RWPE2 (cell line): ENCODE measurements around the gene CCDC122.

ENCODE experiments used
- ATAC-seq: fragments of 200-7000 bp; cut with Tn5 transposase; 3 replicates; pipeline ENCODE4 v1.9.1; 2021; ENCODE audit warnings: low read depth
- DNase-seq: peaks from one replicate; pipeline ENCODE4 v3.0.0-alpha.2; 2020; ENCODE audit warnings: low spot score
- H3K27ac ChIP-seq: fragments of 450-650 bp; 2 replicates; pipeline ENCODE4 v1.5.1; 2017; ENCODE audit warnings: mild to moderate bottlenecking; ENCODE audit not compliant: poor library complexity, severe bottlenecking
- H3K27me3 ChIP-seq: fragments of 250-450 bp; sonication (Bioruptor Pico); 2 replicates; pipeline ENCODE4 v1.5.1; 2021; ENCODE audit warnings: mild to moderate bottlenecking, moderate library complexity; ENCODE audit not compliant: insufficient read depth, poor library complexity, severe bottlenecking
- H3K36me3 ChIP-seq: fragments of 250-450 bp; sonication (Bioruptor Pico); 2 replicates; pipeline ENCODE4 v1.5.1; 2020; ENCODE audit warnings: low read depth, mild to moderate bottlenecking, moderate library complexity
- H3K4me1 ChIP-seq: fragments of 250-450 bp; sonication (Bioruptor Pico); 2 replicates; pipeline ENCODE4 v1.5.1; 2021; ENCODE audit warnings: mild to moderate bottlenecking, moderate library complexity; ENCODE audit not compliant: insufficient read depth, poor library complexity, severe bottlenecking
- H3K4me3 ChIP-seq: fragments of 250-450 bp; sonication (Bioruptor Pico); 2 replicates; pipeline ENCODE4 v1.5.1; 2021; ENCODE audit warnings: mild to moderate bottlenecking, moderate library complexity; ENCODE audit not compliant: severe bottlenecking
- H3K9me3 ChIP-seq: fragments of 250-450 bp; sonication (Bioruptor Pico); 2 replicates; pipeline ENCODE4 v1.5.1; 2021; ENCODE audit warnings: mild to moderate bottlenecking, moderate library complexity; ENCODE audit not compliant: severe bottlenecking
- TF ChIP-seq, protein P1 (sequence below): fragments of 450-650 bp; IDR thresholded peaks from one replicate; pipeline ENCODE4 v1.5.1; 2017; ENCODE audit warnings: mild to moderate bottlenecking, moderate library complexity; ENCODE audit not compliant: poor library complexity, severe bottlenecking

CCDC122 gene

GRCh38 chr13:43808676-43809075, 70.9 kb downstream of the CCDC122 start:
- no peak overlapping the region for H3K4me3 ChIP-seq
- H3K36me3 ChIP-seq, result no peaks in the 10 kb centered on the region
- ATAC-seq (no peak), DNase-seq (no peak)
- H3K4me1 ChIP-seq, result peaks cover 13% of the 10 kb centered on the region
- H3K27ac ChIP-seq, result no peak overlapping the region
- no peaks in the 10 kb centered on the region for H3K9me3 ChIP-seq
- no peaks in the 10 kb centered on the region for H3K27me3 ChIP-seq
- TF ChIP-seq, protein P1, sequence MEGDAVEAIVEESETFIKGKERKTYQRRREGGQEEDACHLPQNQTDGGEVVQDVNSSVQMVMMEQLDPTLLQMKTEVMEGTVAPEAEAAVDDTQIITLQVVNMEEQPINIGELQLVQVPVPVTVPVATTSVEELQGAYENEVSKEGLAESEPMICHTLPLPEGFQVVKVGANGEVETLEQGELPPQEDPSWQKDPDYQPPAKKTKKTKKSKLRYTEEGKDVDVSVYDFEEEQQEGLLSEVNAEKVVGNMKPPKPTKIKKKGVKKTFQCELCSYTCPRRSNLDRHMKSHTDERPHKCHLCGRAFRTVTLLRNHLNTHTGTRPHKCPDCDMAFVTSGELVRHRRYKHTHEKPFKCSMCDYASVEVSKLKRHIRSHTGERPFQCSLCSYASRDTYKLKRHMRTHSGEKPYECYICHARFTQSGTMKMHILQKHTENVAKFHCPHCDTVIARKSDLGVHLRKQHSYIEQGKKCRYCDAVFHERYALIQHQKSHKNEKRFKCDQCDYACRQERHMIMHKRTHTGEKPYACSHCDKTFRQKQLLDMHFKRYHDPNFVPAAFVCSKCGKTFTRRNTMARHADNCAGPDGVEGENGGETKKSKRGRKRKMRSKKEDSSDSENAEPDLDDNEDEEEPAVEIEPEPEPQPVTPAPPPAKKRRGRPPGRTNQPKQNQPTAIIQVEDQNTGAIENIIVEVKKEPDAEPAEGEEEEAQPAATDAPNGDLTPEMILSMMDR, result no peak

- ATAC-seq (no peak), DNase-seq (no peak)
- TF ChIP-seq, protein P1, result no peak
- no peaks in the 10 kb centered on the region for H3K36me3 ChIP-seq
- H3K27me3 ChIP-seq, result no peaks in the 10 kb centered on the region
- peak overlapping the region; percentile 32 for H3K27ac ChIP-seq
- no peak overlapping the region for H3K4me3 ChIP-seq
- peaks cover 23% of the 10 kb centered on the region for H3K4me1 ChIP-seq
- H3K9me3 ChIP-seq, result no peaks in the 10 kb centered on the region
Observed at GRCh38 chr13:43805681-43806128, 73.8 kb downstream of the CCDC122 start.

DNA sequence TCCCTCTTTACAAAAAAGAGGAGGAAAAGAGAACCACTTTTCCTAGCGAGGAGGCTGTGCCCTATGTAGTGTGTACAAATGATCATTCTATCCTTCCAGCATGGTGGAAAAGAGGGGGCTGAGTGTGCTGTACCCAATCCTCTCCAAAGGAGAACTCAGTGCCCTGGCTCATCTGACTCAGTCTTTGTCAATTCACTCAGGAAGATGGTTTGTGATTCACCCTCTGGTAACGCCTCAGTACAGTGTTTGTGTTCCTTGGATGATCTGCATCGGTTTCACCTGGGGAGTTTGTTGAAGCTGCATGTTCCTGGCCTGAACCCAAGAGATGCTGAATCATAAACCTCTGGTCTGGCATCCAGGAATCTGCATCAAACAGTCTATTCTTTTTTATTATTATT, 74.5 kb downstream of the CCDC122 start:
- Histone ChIP-seq H3K36me3 (no peaks in the 10 kb centered on the region), H3K4me3 (no peak overlapping the region), H3K27ac (peak overlapping the region; percentile 89), H3K9me3 (no peaks in the 10 kb centered on the region), H3K27me3 (no peaks in the 10 kb centered on the region), H3K4me1 (peaks cover 23% of the 10 kb centered on the region)
- peak; percentile 81 for DNase-seq
- ATAC-seq, result peak; percentile 100
- TF ChIP-seq, protein P1, result no peak

DNA sequence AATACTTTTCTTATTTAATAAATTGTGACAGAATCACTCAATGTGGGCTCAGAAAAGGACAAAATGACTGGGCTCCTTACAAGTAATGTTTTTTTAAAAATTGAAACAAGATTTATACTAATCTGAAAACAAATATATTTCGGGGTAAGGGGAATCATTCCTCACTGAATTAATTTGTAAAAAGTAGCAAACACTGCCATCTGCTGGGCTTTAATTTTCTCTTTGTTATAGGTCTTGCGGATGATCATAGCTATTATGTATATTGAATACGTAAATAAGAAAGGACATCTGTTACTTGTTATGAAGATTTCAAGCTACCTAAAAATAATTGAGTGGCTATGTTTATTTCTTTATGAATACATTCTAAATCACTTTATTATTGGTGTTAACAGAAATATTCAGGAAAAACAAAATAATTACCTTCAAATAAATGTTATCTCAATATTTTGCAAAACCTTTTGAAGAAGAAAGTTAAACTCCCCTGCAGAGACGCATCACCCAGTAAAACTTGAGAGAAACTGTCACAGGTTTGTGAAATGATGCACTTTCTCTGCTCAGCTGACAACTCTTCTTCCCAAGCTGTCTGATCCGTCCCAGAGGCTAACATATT, 75.0 kb downstream of the CCDC122 start:
- H3K9me3 ChIP-seq, result no peaks in the 10 kb centered on the region
- H3K4me1 ChIP-seq, result peaks cover 23% of the 10 kb centered on the region
- H3K27me3 ChIP-seq, result no peaks in the 10 kb centered on the region
- H3K4me3 ChIP-seq, result no peak overlapping the region
- DNase-seq, result no peak
- TF ChIP-seq, protein P1, result peak; percentile 75
- H3K36me3 ChIP-seq, result no peaks in the 10 kb centered on the region
- peak; percentile 47 for ATAC-seq
- peak overlapping the region; percentile 89 for H3K27ac ChIP-seq

DNA sequence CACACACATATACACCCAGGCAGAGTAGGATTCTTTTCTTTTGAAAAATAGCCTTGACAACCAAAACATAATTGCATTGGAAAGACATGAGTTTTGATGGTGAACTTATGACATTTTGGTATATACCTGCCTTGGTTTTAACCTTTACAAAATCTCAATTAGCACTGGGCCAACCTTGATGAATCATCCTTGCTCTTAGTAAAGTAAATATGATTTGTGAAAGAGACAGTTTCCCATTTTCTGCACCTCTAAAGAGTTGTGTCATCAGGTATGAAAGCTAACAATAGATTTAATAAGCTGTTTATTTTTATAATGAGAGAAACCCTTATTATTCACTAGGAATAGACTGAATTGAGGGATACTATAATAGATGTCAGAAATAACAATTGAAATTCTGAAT, 77.0 kb downstream of the CCDC122 start:
- peaks cover 23% of the 10 kb centered on the region for H3K4me1 ChIP-seq
- H3K27me3 ChIP-seq, result no peaks in the 10 kb centered on the region
- ATAC-seq (no peak; the same call in 2 of the 3 replicates), DNase-seq (no peak)
- H3K27ac ChIP-seq, result no peak overlapping the region
- H3K36me3 ChIP-seq, result no peaks in the 10 kb centered on the region
- no peaks in the 10 kb centered on the region for H3K9me3 ChIP-seq
- TF ChIP-seq, protein P1, result no peak
- no peak overlapping the region for H3K4me3 ChIP-seq
